Mesenchymal stem cell (in vitro differentiated cells and primary cell): ENCODE results near the gene ATP8B1.

Experiments
- DNase-seq: peaks from one replicate; pipeline ENCODE4 v3.0.0-alpha.2; 2013
- H2AFZ ChIP-seq: one replicate; pipeline ENCODE4 v1.6.1; 2013; ENCODE audit warnings: low read depth, mild to moderate bottlenecking, control low read depth, inconsistent platforms, low read length, moderate library complexity
- H2AK5ac ChIP-seq: 2 replicates; pipeline ENCODE4 v1.6.1; 2013; ENCODE audit warnings: low read length, moderate library complexity, mild to moderate bottlenecking, inconsistent platforms; ENCODE audit not compliant: severe bottlenecking
- H2BK120ac ChIP-seq: one replicate; pipeline ENCODE4 v1.6.1; 2013; ENCODE audit warnings: low read depth, mild to moderate bottlenecking, inconsistent platforms, low read length, moderate library complexity
- H2BK12ac ChIP-seq, 2 experiments: one replicate each; pipeline ENCODE4 v1.6.1; 2013; ENCODE audit warnings: inconsistent platforms in 2 of 2, low read length in 2 of 2, mild to moderate bottlenecking in 2 of 2, moderate library complexity in 2 of 2, control low read depth in 1 of 2
- H2BK15ac ChIP-seq: one replicate; pipeline ENCODE4 v1.6.1; 2013; ENCODE audit warnings: mild to moderate bottlenecking, low read depth, inconsistent platforms; ENCODE audit not compliant: poor library complexity, severe bottlenecking
- H2BK5ac ChIP-seq: 2 replicates; pipeline ENCODE4 v1.6.1; 2013; ENCODE audit warnings: low read depth, mild to moderate bottlenecking, low read length, control low read depth, inconsistent platforms; ENCODE audit not compliant: poor library complexity, severe bottlenecking
- H3K14ac ChIP-seq, 2 experiments: one replicate each; pipeline ENCODE4 v1.6.1; 2013; ENCODE audit warnings: inconsistent platforms in 2 of 2, low read length in 2 of 2, control low read depth in 1 of 2, mild to moderate bottlenecking in 1 of 2, moderate library complexity in 1 of 2
- H3K18ac ChIP-seq, 2 experiments: one replicate each; pipeline ENCODE4 v1.6.1; 2013; ENCODE audit warnings: inconsistent platforms in 2 of 2, low read length in 2 of 2, control low read depth in 1 of 2, low read depth in 1 of 2, mild to moderate bottlenecking in 1 of 2
- H3K23ac ChIP-seq, 2 experiments: one replicate each; pipeline ENCODE4 v1.6.1; 2013; ENCODE audit warnings: inconsistent platforms in 2 of 2, low read length in 2 of 2, mild to moderate bottlenecking in 2 of 2, moderate library complexity in 2 of 2, control low read depth in 1 of 2
- H3K27ac ChIP-seq: 2 replicates; pipeline ENCODE4 v1.5.1; 2013; ENCODE audit warnings: mild to moderate bottlenecking, moderate library complexity, low read length, control low read depth, inconsistent platforms; ENCODE audit not compliant: poor library complexity, severe bottlenecking
- H3K27me3 ChIP-seq, 2 experiments: 2 replicates each; pipeline versions ENCODE4 v1.6.1 to v1.7.0; 2013; ENCODE audit warnings: low read length in 2 of 2, mild to moderate bottlenecking in 2 of 2, moderate library complexity in 2 of 2, control low read depth in 1 of 2, inconsistent platforms in 1 of 2; ENCODE audit not compliant: control insufficient read depth in 1 of 2, insufficient read depth in 1 of 2
- H3K36me3 ChIP-seq, 2 experiments: 2 replicates each; pipeline versions ENCODE4 v1.6.1 to v1.7.0; 2013; ENCODE audit warnings: low read length in 2 of 2, control low read depth in 1 of 2, inconsistent platforms in 1 of 2, low read depth in 1 of 2, mild to moderate bottlenecking in 1 of 2; ENCODE audit not compliant: insufficient read depth in 2 of 2, control insufficient read depth in 1 of 2
- H3K4ac ChIP-seq, 2 experiments: one replicate each; pipeline ENCODE4 v1.6.1; 2013; ENCODE audit warnings: inconsistent platforms in 2 of 2, low read length in 2 of 2, mild to moderate bottlenecking in 2 of 2, moderate library complexity in 2 of 2, control low read depth in 1 of 2, low read depth in 1 of 2
- H3K4me1 ChIP-seq: 2 replicates; pipeline ENCODE4 v1.6.1; 2013; ENCODE audit warnings: low read depth, low read length, control low read depth; ENCODE audit not compliant: control insufficient read depth, insufficient read depth
- H3K4me2 ChIP-seq: 2 replicates; pipeline ENCODE4 v1.6.1; 2013; ENCODE audit warnings: low read length, mild to moderate bottlenecking, inconsistent platforms; ENCODE audit not compliant: poor library complexity, severe bottlenecking
- H3K4me3 ChIP-seq, 2 experiments: 2 replicates each; pipeline versions ENCODE4 v1.5.1 to v1.7.0; 2013; ENCODE audit warnings: low read length in 2 of 2, mild to moderate bottlenecking in 2 of 2, control low read depth in 1 of 2, low read depth in 1 of 2; ENCODE audit not compliant: insufficient read depth in 1 of 2
- H3K79me1 ChIP-seq: replicated peaks from 2 replicates; pipeline ENCODE4 v1.6.1; 2013; ENCODE audit warnings: mild to moderate bottlenecking, control low read depth, low read length, inconsistent platforms; ENCODE audit not compliant: poor library complexity, severe bottlenecking
- H3K9ac ChIP-seq: 2 replicates; pipeline ENCODE4 v1.7.0; 2013; ENCODE audit warnings: mild to moderate bottlenecking, low read length, moderate library complexity
- H3K9me3 ChIP-seq: 2 replicates; pipeline ENCODE4 v1.7.0; 2013; ENCODE audit warnings: mild to moderate bottlenecking, low read length; ENCODE audit not compliant: control insufficient read depth
- H4K8ac ChIP-seq: one replicate; pipeline ENCODE4 v1.6.1; 2013; ENCODE audit warnings: inconsistent platforms, mild to moderate bottlenecking, low read length, moderate library complexity
- H4K91ac ChIP-seq: one replicate; pipeline ENCODE4 v1.6.1; 2013; ENCODE audit warnings: mild to moderate bottlenecking, low read length, inconsistent platforms
- WGBS: methylation state at CpG from one replicate; pipeline ENCODE4 v1.1.7; 2013; ENCODE audit warnings: mixed read lengths; 5-methylcytosine and 5-hydroxymethylcytosine counted together

ATP8B1 gene

DNA sequence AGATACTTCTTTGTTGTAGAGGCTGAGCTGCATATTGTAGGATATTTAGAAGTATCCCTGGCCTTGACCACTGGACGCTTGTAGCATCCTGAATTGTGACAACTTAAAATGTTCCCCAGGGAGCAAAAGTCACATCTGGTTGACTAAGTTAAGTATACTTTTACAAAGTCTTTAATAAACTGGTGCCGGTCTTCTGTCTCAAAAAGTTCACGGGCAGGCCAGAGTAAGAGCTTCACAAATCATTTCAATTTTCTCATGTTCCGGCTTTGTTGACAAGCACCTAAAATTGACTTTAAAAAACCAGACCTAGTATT is 18.4 kb downstream of the ATP8B1 start:
- Histone ChIP-seq H4K91ac (no peak overlapping the region), H2BK15ac (no peak overlapping the region), H3K27me3 (no peaks in the 10 kb centered on the region), H3K27ac (peak overlapping the region; percentile 87), H2AK5ac (peak overlapping the region; percentile 89), H2BK120ac (peak overlapping the region; percentile 45), H3K14ac (no peak overlapping the region), H3K79me1 (peaks cover 6% of the 10 kb centered on the region), H3K4ac (no peak overlapping the region), H3K18ac (peak overlapping the region in 1 of 2 experiments; percentile 40), H3K9ac (no peak overlapping the region), H3K9me3 (no peaks in the 10 kb centered on the region), H3K4me3 (no peak overlapping the region), H2BK5ac (no peak overlapping the region), H3K36me3 (peaks cover 0 to 4% of the 10 kb centered on the region in 2 experiments), H2BK12ac (no peak overlapping the region), H3K23ac (no peak overlapping the region), H3K4me2 (no peak overlapping the region), H4K8ac (no peak overlapping the region), H3K4me1 (peaks cover 18% of the 10 kb centered on the region), H2AFZ (no peak overlapping the region)
- 42% methylated on average over 4 of the region's 4 CpGs for WGBS
- no peak for DNase-seq

DNA sequence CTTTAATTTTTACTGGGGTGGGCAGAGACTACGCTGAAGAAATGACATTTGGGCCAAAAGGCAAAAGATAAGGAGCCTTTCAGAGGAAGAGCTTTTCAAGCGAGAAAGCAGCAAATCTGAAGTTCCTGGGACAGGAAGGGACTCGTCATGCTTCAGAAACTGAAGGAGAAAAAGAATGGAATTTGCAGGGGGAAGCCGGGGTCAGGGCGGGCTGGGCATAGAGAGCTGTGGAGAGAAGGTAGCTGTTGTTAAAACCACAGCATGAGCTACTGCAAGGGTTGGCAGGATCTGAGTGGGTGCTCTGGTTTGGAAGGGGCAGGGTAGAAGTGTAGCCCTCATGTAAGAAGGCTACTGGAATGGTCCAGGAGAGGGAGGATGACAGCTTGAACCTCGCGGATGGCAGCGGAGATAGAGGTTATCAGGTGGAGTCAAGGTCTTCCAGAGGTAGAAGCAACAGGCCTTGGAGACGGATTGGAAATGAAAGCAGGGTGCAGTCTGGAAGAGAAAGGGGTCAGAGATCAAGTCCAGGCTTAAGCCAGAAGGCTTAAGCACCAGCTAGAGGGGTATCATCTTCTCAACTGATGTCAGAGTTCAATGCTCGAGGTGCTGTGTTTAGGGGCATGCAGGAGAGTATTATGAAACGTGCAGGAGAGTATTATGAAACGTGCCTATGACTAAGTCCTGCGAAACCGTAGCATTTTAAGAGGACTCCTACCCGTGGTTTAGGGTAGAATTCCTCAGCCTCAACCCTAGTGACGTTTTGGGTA is 18.9 kb downstream of the ATP8B1 start:
- no peak overlapping the region for H3K9ac ChIP-seq
- peak overlapping the region; percentile 19 to 73 for H3K4ac ChIP-seq
- peak overlapping the region; percentile 40 to 74 for H3K18ac ChIP-seq
- H2BK12ac ChIP-seq, result peak overlapping the region; percentile 54 to 76
- 29% methylated on average over 16 of the region's 16 CpGs for WGBS
- H3K27ac ChIP-seq, result peak overlapping the region; percentile 87
- H3K9me3 ChIP-seq, result no peaks in the 10 kb centered on the region
- peaks cover 0 to 4% of the 10 kb centered on the region in 2 experiments for H3K36me3 ChIP-seq
- peak overlapping the region in 1 of 2 experiments; percentile 79 for H3K14ac ChIP-seq
- peak overlapping the region in 1 of 2 experiments; percentile 57 for H3K23ac ChIP-seq
- no peaks in the 10 kb centered on the region for H3K27me3 ChIP-seq
- H2BK5ac ChIP-seq, result peak overlapping the region; percentile 48
- H2AFZ ChIP-seq, result no peak overlapping the region
- H2BK120ac ChIP-seq, result peak overlapping the region; percentile 80
- peaks cover 17% of the 10 kb centered on the region for H3K4me1 ChIP-seq
- H3K4me3 ChIP-seq, result no peak overlapping the region
- H4K91ac ChIP-seq, result peak overlapping the region; percentile 67
- peak overlapping the region; percentile 89 for H2AK5ac ChIP-seq
- H3K4me2 ChIP-seq, result peak overlapping the region; percentile 10
- peak overlapping the region; percentile 33 for H4K8ac ChIP-seq
- DNase-seq, result peak; percentile 80
- H3K79me1 ChIP-seq, result peaks cover 6% of the 10 kb centered on the region
- H2BK15ac ChIP-seq, result no peak overlapping the region

DNA sequence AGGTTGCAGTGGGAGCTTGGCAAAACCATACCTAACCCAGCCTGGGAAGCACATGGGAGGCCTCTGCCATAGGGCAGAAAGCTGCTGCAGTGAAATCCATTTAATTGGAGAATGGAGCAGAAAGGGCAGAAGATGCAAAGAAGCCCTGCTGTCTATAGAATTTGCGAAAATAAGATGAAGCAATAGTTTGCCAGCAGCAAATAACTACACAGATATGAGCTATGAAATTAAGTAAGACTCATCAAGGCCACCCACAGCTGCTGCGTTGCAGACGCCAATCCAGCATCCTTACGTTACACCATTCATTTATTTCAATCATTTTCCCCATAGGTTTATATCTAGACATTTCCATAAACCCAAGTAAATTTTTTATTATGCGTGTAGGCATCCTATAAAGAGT is 21.1 kb downstream of the ATP8B1 start:
- Histone ChIP-seq H2BK15ac (no peak overlapping the region), H3K23ac (no peak overlapping the region), H3K4ac (peak overlapping the region in 1 of 2 experiments; percentile 80), H3K79me1 (peaks cover 6% of the 10 kb centered on the region), H2AK5ac (peak overlapping the region; percentile 95), H2AFZ (no peak overlapping the region), H2BK120ac (peak overlapping the region; percentile 68), H3K27me3 (no peaks in the 10 kb centered on the region), H3K27ac (peak overlapping the region; percentile 99), H3K9ac (no peak overlapping the region), H2BK12ac (peak overlapping the region in 1 of 2 experiments; percentile 71), H3K14ac (no peak overlapping the region), H4K91ac (no peak overlapping the region), H3K4me1 (peaks cover 20% of the 10 kb centered on the region), H2BK5ac (no peak overlapping the region), H4K8ac (no peak overlapping the region), H3K36me3 (peaks cover 0 to 4% of the 10 kb centered on the region in 2 experiments), H3K9me3 (no peaks in the 10 kb centered on the region), H3K18ac (no peak overlapping the region), H3K4me2 (no peak overlapping the region), H3K4me3 (no peak overlapping the region)
- WGBS, result over 99% methylated on average over 5 of the region's 5 CpGs
- DNase-seq, result no peak

DNA sequence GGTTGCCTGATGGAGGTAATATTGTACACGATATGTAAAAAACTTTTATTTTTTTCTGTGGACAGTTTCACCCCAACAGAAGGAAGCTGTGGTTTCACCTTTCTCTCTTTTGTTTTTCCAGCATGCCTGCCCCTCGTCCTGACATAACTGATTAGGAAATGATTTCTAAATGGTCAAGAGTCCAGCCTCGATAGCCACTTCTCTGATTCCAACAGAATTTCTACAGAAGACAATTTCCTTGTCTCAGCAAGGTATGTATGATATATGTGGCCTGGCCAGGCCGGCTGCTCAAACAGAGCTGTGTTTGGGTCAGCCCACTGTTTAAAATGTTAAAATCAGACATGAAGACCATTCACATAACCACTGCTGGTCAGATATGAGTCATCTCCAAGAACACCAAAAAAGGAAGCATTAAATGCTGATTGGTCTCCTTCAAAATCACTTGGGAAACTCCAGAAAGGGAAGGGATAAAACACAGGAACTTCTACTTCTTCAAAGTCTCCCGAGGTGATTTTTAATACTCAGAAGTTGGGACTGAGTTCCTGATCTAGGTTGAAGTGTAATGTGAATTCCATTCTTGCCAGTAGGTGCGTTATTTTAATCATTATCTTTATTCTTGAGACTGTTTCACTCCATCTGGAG is 22.3 kb downstream of the ATP8B1 start:
- Histone ChIP-seq H3K4me2 (peak overlapping the region; percentile 45), H3K79me1 (peaks cover 1% of the 10 kb centered on the region), H3K27ac (peak overlapping the region; percentile 99), H3K4me1 (peaks cover 17% of the 10 kb centered on the region), H3K36me3 (no peaks in the 10 kb centered on the region), H2BK12ac (peak overlapping the region in 1 of 2 experiments; percentile 42), H2BK5ac (peak overlapping the region; percentile 92), H2AFZ (no peak overlapping the region), H4K91ac (no peak overlapping the region), H2BK15ac (no peak overlapping the region), H3K23ac (no peak overlapping the region), H3K9ac (peak overlapping the region; percentile 72), H3K9me3 (no peaks in the 10 kb centered on the region), H4K8ac (no peak overlapping the region), H3K14ac (no peak overlapping the region), H3K18ac (peak overlapping the region; percentile 34 to 62), H3K27me3 (no peaks in the 10 kb centered on the region), H2BK120ac (peak overlapping the region; percentile 49), H3K4ac (no peak overlapping the region), H2AK5ac (peak overlapping the region; percentile 65), H3K4me3 (peak overlapping the region in 1 of 2 experiments; percentile 53)
- peak; percentile 92 for DNase-seq
- WGBS, result 20% methylated on average over 2 of the region's 6 CpGs
